ENCODE data around the gene ME3.

GRCh38 chr11:86678296-86678695, 5.9 kb upstream of the ME3 start:
- no peak for TF ChIP-seq CTCF (IDR thresholded peaks at IDR 0.05; ENCODE audit: low read length)
- TF ChIP-seq EZH2phosphoT487 (IDR thresholded peaks at IDR 0.05; ENCODE audit: low read length): no peak
- TF ChIP-seq EZH2 (optimal IDR thresholded peaks at IDR 0.05; ENCODE audit: low read depth, low read length): no peak

Measured in MM.1S (cell line).